OCI-LY1 (cell line): ENCODE results near the gene ARFGAP3.

ENCODE experiments used
- H2AFZ ChIP-seq: fragments of 200-600 bp; sonication (generic), shearing (Covaris generic); 2 replicates; pipeline ENCODE4 v1.6.0; 2014; ENCODE audit warnings: antibody characterized with exemption, mild to moderate bottlenecking, low read length
- H3F3A ChIP-seq: fragments of 200-600 bp; sonication (generic), shearing (Covaris generic); 2 replicates; pipeline ENCODE4 v1.6.0; 2014; ENCODE audit warnings: mild to moderate bottlenecking, antibody characterized with exemption, low read length, moderate library complexity; ENCODE audit not compliant: insufficient read depth
- H3K27ac ChIP-seq: fragments of 200-600 bp; sonication (generic); 2 replicates; pipeline ENCODE4 v1.5.1; 2014; ENCODE audit warnings: low read length, mixed run types, mild to moderate bottlenecking, low read depth; ENCODE audit not compliant: poor library complexity, severe bottlenecking
- H3K27me3 ChIP-seq: fragments of 200-600 bp; sonication (generic); 2 replicates; pipeline ENCODE4 v1.6.0; 2014; ENCODE audit warnings: antibody characterized with exemption, mild to moderate bottlenecking, low read length, moderate library complexity; ENCODE audit not compliant: insufficient read depth
- H3K36me3 ChIP-seq: fragments of 200-600 bp; sonication (generic); 2 replicates; pipeline ENCODE4 v1.6.1; 2014; ENCODE audit warnings: mild to moderate bottlenecking, antibody characterized with exemption, low read length, moderate library complexity, mixed read lengths; ENCODE audit not compliant: insufficient read depth
- H3K4me1 ChIP-seq: fragments of 200-600 bp; sonication (generic); 2 replicates; pipeline ENCODE4 v1.5.1; 2014; ENCODE audit warnings: mild to moderate bottlenecking, low read length, moderate library complexity; ENCODE audit not compliant: insufficient read depth, severe bottlenecking
- H3K4me2 ChIP-seq: fragments of 200-600 bp; sonication (generic), shearing (Covaris generic); 2 replicates; pipeline ENCODE4 v1.6.1; 2014; ENCODE audit warnings: low read length
- H3K4me3 ChIP-seq: fragments of 200-600 bp; sonication (generic); 2 replicates; pipeline ENCODE4 v1.5.1; 2014; ENCODE audit warnings: low read length, low read depth, mild to moderate bottlenecking, mixed read lengths; ENCODE audit not compliant: poor library complexity, severe bottlenecking
- H3K79me2 ChIP-seq: fragments of 200-600 bp; shearing (Covaris generic); 2 replicates; pipeline ENCODE4 v1.6.1; 2016; ENCODE audit warnings: mixed run types, low read length, mixed read lengths; ENCODE audit not compliant: insufficient read depth
- H3K9ac ChIP-seq: fragments of 200-600 bp; sonication (generic), shearing (Covaris generic); 2 replicates; pipeline ENCODE4 v1.6.1; 2014; ENCODE audit warnings: mild to moderate bottlenecking, low read length, mixed read lengths
- H3K9me2 ChIP-seq: fragments of 200-600 bp; sonication (generic), shearing (Covaris generic); 2 replicates; pipeline ENCODE4 v1.6.1; 2014; ENCODE audit warnings: low read depth, mild to moderate bottlenecking, low read length, mixed read lengths
- H3K9me3 ChIP-seq: fragments of 200-600 bp; shearing (Covaris generic); 2 replicates; pipeline ENCODE4 v1.6.1; 2014; ENCODE audit warnings: low read length, mixed read lengths
- H4K20me1 ChIP-seq: fragments of 200-600 bp; sonication (generic), shearing (Covaris generic); 2 replicates; pipeline ENCODE4 v1.6.0; 2016; ENCODE audit warnings: mild to moderate bottlenecking, low read length; ENCODE audit not compliant: insufficient read depth
- EZH2 ChIP-seq: fragments of 200-600 bp; sonication (generic), shearing (Covaris generic); IDR thresholded peaks from 2 replicates; pipeline ENCODE4 v1.8.0; 2017; ENCODE audit warnings: borderline replicate concordance, mixed run types, mild to moderate bottlenecking, antibody characterized with exemption, low read length, moderate library complexity, mixed read lengths
- TF ChIP-seq, protein P1 (sequence below): fragments of 200-600 bp; sonication (generic), shearing (Covaris generic); IDR thresholded peaks from 2 replicates; pipeline ENCODE4 v1.5.1; 2017; ENCODE audit warnings: mild to moderate bottlenecking, antibody characterized with exemption, low read length, moderate library complexity, mixed read lengths

Gene ARFGAP3

DNA sequence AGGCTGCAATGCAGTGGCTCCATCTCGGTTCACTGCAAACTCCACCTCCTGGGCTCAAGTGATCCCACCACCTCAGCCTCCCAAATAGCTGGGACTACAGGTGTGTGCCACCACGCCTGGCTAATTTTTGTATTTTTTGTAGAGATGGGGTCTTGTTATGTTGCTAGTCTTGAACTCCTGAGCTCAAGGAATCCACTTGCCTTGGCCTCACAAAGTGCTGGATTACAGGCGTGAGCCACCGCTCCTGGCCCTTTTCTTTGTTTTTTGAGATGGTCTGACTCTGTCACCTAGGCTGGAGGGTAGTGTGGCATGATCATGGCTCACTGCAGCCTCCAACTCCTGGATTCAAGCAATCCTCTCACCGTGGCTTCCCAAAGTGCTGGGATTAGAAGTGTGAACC, 21.0 kb downstream of the ARFGAP3 start:
- H3K4me2 ChIP-seq: no peak overlapping the region
- H3K27ac ChIP-seq: no peak overlapping the region

DNA sequence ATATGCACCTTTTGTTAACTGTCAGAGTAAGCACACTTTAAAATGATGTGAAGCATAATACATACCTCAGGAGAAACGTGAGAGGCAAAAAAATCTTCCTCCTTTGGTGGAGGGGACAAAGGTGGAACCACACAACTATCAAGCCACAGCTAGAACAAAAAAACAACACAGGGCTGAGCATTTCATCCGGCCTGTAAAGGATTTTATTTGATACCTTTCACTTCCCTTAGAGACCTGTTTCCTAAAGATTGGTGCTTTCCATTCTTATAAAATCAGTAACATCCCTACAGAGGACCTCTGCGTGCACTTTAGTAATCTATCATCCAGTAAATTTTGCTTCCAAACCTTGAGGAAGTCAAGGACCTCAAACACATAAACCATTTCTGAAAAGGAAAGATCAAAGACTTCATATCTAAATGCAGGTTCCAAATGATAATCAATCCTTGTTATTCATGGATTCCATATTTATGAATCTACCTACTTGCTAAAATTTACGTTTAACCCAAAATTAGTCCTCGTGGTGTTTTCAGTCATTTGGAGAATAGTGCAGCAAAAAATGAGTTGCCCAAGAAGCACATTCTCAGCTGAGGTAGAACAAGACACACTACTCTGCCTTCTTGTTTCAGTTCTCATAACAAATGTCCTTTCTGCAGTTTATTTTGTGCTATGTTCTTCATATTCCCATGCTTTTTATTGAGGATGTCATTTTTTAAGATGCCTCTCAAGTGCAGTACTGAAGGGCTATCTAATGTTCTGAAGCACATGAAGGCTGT, 22.7 kb downstream of the ARFGAP3 start:
- no peaks in the 10 kb centered on the region for H3K27me3 ChIP-seq
- H3K4me2 ChIP-seq: no peak overlapping the region
- H3K9me3 ChIP-seq: no peaks in the 10 kb centered on the region
- TF ChIP-seq, protein P1, sequence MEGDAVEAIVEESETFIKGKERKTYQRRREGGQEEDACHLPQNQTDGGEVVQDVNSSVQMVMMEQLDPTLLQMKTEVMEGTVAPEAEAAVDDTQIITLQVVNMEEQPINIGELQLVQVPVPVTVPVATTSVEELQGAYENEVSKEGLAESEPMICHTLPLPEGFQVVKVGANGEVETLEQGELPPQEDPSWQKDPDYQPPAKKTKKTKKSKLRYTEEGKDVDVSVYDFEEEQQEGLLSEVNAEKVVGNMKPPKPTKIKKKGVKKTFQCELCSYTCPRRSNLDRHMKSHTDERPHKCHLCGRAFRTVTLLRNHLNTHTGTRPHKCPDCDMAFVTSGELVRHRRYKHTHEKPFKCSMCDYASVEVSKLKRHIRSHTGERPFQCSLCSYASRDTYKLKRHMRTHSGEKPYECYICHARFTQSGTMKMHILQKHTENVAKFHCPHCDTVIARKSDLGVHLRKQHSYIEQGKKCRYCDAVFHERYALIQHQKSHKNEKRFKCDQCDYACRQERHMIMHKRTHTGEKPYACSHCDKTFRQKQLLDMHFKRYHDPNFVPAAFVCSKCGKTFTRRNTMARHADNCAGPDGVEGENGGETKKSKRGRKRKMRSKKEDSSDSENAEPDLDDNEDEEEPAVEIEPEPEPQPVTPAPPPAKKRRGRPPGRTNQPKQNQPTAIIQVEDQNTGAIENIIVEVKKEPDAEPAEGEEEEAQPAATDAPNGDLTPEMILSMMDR: no peak
- TF ChIP-seq EZH2: no peak
- no peak overlapping the region for H3K9ac ChIP-seq
- no peaks in the 10 kb centered on the region for H4K20me1 ChIP-seq
- H3K27ac ChIP-seq: no peak overlapping the region
- no peaks in the 10 kb centered on the region for H3K79me2 ChIP-seq
- H3K36me3 ChIP-seq: no peaks in the 10 kb centered on the region
- H3F3A ChIP-seq: no peaks in the 10 kb centered on the region
- no peak overlapping the region for H3K4me3 ChIP-seq
- peaks cover 1% of the 10 kb centered on the region for H3K4me1 ChIP-seq
- H2AFZ ChIP-seq: no peak overlapping the region
- no peaks in the 10 kb centered on the region for H3K9me2 ChIP-seq

More for the DNA sequence above, 21.0 kb downstream of the ARFGAP3 start:
- H2AFZ ChIP-seq: no peak overlapping the region
- H3K27me3 ChIP-seq: no peaks in the 10 kb centered on the region
- TF ChIP-seq, protein P1: no peak
- TF ChIP-seq EZH2: no peak
- no peaks in the 10 kb centered on the region for H3K9me2 ChIP-seq
- no peaks in the 10 kb centered on the region for H3K9me3 ChIP-seq
- no peaks in the 10 kb centered on the region for H3K36me3 ChIP-seq
- no peaks in the 10 kb centered on the region for H4K20me1 ChIP-seq
- H3K9ac ChIP-seq: no peak overlapping the region
- H3F3A ChIP-seq: no peaks in the 10 kb centered on the region
- no peak overlapping the region for H3K4me3 ChIP-seq
- no peaks in the 10 kb centered on the region for H3K79me2 ChIP-seq
- no peaks in the 10 kb centered on the region for H3K4me1 ChIP-seq

DNA sequence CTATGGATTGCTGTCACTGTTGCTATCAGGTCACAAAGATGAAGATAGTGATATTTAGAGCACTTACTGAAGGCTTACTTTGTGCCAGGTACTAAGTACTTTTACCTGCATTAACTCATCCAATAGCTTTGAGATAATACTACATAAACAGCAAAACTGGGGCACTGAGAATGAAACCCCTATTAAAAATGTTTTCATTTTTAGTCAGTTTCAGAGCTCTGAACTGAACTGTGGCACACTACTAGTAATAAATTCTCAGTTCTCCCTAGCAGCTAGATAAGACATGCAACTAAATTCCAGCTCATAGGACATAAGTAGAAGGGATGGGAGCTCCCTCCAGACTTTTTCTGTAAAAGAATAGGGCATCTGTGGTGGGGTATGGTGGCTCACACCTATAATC, 24.0 kb downstream of the ARFGAP3 start:
- H3K9me2 ChIP-seq: no peaks in the 10 kb centered on the region
- TF ChIP-seq, protein P1: no peak
- TF ChIP-seq EZH2: no peak
- H2AFZ ChIP-seq: no peak overlapping the region
- no peaks in the 10 kb centered on the region for H3F3A ChIP-seq
- no peak overlapping the region for H3K27ac ChIP-seq
- H3K4me3 ChIP-seq: no peak overlapping the region
- peaks cover 5% of the 10 kb centered on the region for H3K4me1 ChIP-seq
- no peaks in the 10 kb centered on the region for H3K79me2 ChIP-seq
- no peaks in the 10 kb centered on the region for H3K27me3 ChIP-seq
- H3K36me3 ChIP-seq: no peaks in the 10 kb centered on the region
- H3K4me2 ChIP-seq: no peak overlapping the region
- H3K9me3 ChIP-seq: no peaks in the 10 kb centered on the region
- H4K20me1 ChIP-seq: no peaks in the 10 kb centered on the region
- no peak overlapping the region for H3K9ac ChIP-seq
